CD14-positive monocyte (primary cell): ENCODE measurements around the gene PAEP. TPM values are rescaled to one million over a fixed set of nuclear protein-coding genes. Genes with fewer than 3 reads are reported as not detected.

Experiments
- DNase-seq, 3 donors: peaks; one replicate each; pipeline ENCODE4 v3.0.0-alpha.2; 2011 to 2022
- H2AFZ ChIP-seq: 2 replicates; pipeline ENCODE4 v1.6.0; 2012; ENCODE audit warnings: mild to moderate bottlenecking, low read depth, low read length, inconsistent platforms; ENCODE audit not compliant: insufficient read depth, poor library complexity, severe bottlenecking
- H3K27ac ChIP-seq, 2 donors: 1 replicate in 1 of 2; 2 replicates in 1 of 2; pipeline ENCODE4 v1.5.1; 2012 to 2013; ENCODE audit warnings: low read length in 2 of 2, control low read depth in 1 of 2, inconsistent platforms in 1 of 2, low read depth in 1 of 2, mild to moderate bottlenecking in 1 of 2
- H3K27me3 ChIP-seq, 2 donors: one replicate each; pipeline versions ENCODE4 v1.6.0 to v1.6.1; 2011 to 2013; ENCODE audit warnings: low read length in 2 of 2; ENCODE audit not compliant: control insufficient read depth in 2 of 2, insufficient read depth in 2 of 2
- H3K36me3 ChIP-seq, 2 donors: replicated peaks in 1 of 2; 1 replicate in 1 of 2; 2 replicates in 1 of 2; pipeline versions ENCODE4 v1.5.1 to v1.6.1; 2012 to 2013; ENCODE audit warnings: low read length in 2 of 2, control low read depth in 1 of 2, inconsistent platforms in 1 of 2, mild to moderate bottlenecking in 1 of 2; ENCODE audit not compliant: insufficient read depth in 2 of 2, control insufficient read depth in 1 of 2
- H3K4me1 ChIP-seq, 2 donors: 1 replicate in 1 of 2; 2 replicates in 1 of 2; pipeline versions ENCODE4 v1.5.1 to v1.6.1; 2012 to 2013; ENCODE audit warnings: low read length in 2 of 2, control low read depth in 1 of 2, inconsistent platforms in 1 of 2, mild to moderate bottlenecking in 1 of 2, moderate library complexity in 1 of 2; ENCODE audit not compliant: insufficient read depth in 2 of 2, control insufficient read depth in 1 of 2
- H3K4me2 ChIP-seq: replicated peaks from 2 replicates; pipeline ENCODE3; 2012; ENCODE audit warnings: low read length, moderate library complexity, mild to moderate bottlenecking; ENCODE audit not compliant: poor library complexity, severe bottlenecking; ENCODE audit errors: extremely low read depth
- H3K4me3 ChIP-seq, 3 experiments: fragments of 200-600 bp in 1 of 3; sonication (generic) in 1 of 3; replicated peaks in 1 of 3; 1 replicate in 2 of 3; 2 replicates in 1 of 3; pipeline ENCODE4 v1.5.1; 2011 to 2013; ENCODE audit warnings: low read length in 3 of 3, mild to moderate bottlenecking in 3 of 3, control low read depth in 2 of 3, low read depth in 2 of 3, inconsistent platforms in 1 of 3, moderate library complexity in 1 of 3
- H3K79me2 ChIP-seq: 2 replicates; pipeline ENCODE4 v1.6.0; 2012; ENCODE audit warnings: mild to moderate bottlenecking, control low read depth, inconsistent platforms, low read length, moderate library complexity; ENCODE audit not compliant: insufficient read depth
- H3K9ac ChIP-seq: 2 replicates; pipeline ENCODE4 v1.6.0; 2017; ENCODE audit warnings: low read length, mild to moderate bottlenecking; ENCODE audit not compliant: insufficient read depth, poor library complexity, severe bottlenecking
- H3K9me3 ChIP-seq, 2 donors: replicated peaks in 1 of 2; 1 replicate in 1 of 2; 2 replicates in 1 of 2; pipeline versions ENCODE4 v1.5.1 to v1.6.1; 2012 to 2013; ENCODE audit warnings: low read length in 2 of 2, control low read depth in 1 of 2; ENCODE audit not compliant: control insufficient read depth in 1 of 2, insufficient read depth in 1 of 2
- H4K20me1 ChIP-seq: 2 replicates; pipeline ENCODE4 v1.6.0; 2012; ENCODE audit warnings: mild to moderate bottlenecking, low read length, control low read depth, moderate library complexity; ENCODE audit not compliant: insufficient read depth
- H3K27ac Mint-ChIP-seq, 7 donors: one replicate each; pipeline ENCODE4 v1.8.0; 2020; ENCODE audit warnings: mild to moderate bottlenecking in 7 of 7, mixed read lengths in 7 of 7, moderate library complexity in 6 of 7, inconsistent platforms in 2 of 7
- H3K27me3 Mint-ChIP-seq, 3 donors: one replicate each; pipeline ENCODE4 v1.8.0; 2021 to 2022; ENCODE audit warnings: low read depth in 3 of 3, mild to moderate bottlenecking in 3 of 3, mixed read lengths in 3 of 3, moderate library complexity in 3 of 3, inconsistent platforms in 1 of 3
- H3K36me3 Mint-ChIP-seq, 2 donors: one replicate each; pipeline ENCODE4 v1.8.0; 2020; ENCODE audit warnings: mixed read lengths in 2 of 2, inconsistent platforms in 1 of 2, mild to moderate bottlenecking in 1 of 2
- H3K4me1 Mint-ChIP-seq: one replicate; pipeline ENCODE4 v1.8.0; 2020; ENCODE audit warnings: mild to moderate bottlenecking, mixed read lengths
- H3K4me3 Mint-ChIP-seq, 2 donors: one replicate each; pipeline ENCODE4 v1.8.0; 2020; ENCODE audit warnings: mild to moderate bottlenecking in 2 of 2, mixed read lengths in 2 of 2, moderate library complexity in 1 of 2
- H3K9me3 Mint-ChIP-seq, 7 donors: one replicate each; pipeline ENCODE4 v1.8.0; 2020 to 2022; ENCODE audit warnings: mixed read lengths in 7 of 7, mild to moderate bottlenecking in 6 of 7, moderate library complexity in 6 of 7, inconsistent platforms in 2 of 7
- CTCF ChIP-seq: fragments of 200-600 bp; IDR thresholded peaks from one replicate; pipeline ENCODE4 v1.8.0; 2022; ENCODE audit warnings: antibody characterized with exemption, mild to moderate bottlenecking
- WGBS: methylation state at CpG from one replicate; pipeline ENCODE4 v1.1.5; 2013; ENCODE audit warnings: missing lambda C conversion rate; ENCODE audit not compliant: insufficient coverage; 5-methylcytosine and 5-hydroxymethylcytosine counted together
- intact Hi-C, 2 donors: fragments of 100-400 bp; cut with micrococcal nuclease; formaldehyde crosslinking; loops; one replicate each; pipeline versions ENCODE4 v1.15.0 to v1.15.1; 2023
- polyA plus RNA-seq, 3 donors: library from polyadenylated mRNA; depleted of rRNA in 1 of 3; unstranded in 2 of 3; stranded (reverse) in 1 of 3; fragments of 300-500 nt in 2 of 3; fragments of >200 nt in 1 of 3; fragmentation: Illumina TruSeq in 2 of 3; gene quantifications; 1 replicate in 2 of 3; 2 replicates in 1 of 3; pipeline ENCODE4 v1.2.3, GENCODE V29; 2012 to 2021

The PAEP gene
- polyA plus RNA-seq, 3 donors: not detected

GRCh38 chr9:135568026-135568425 lies 6.5 kb downstream of the PAEP start:
- Histone ChIP-seq H2AFZ (no peak overlapping the region), H3K4me1 (no peaks in the 10 kb centered on the region), H3K9ac (no peak overlapping the region), H3K36me3 (no peaks in the 10 kb centered on the region), H3K9me3 (no peaks in the 10 kb centered on the region), H3K27me3 (no peaks in the 10 kb centered on the region), H3K27ac (no peak overlapping the region), H4K20me1 (no peaks in the 10 kb centered on the region), H3K79me2 (no peaks in the 10 kb centered on the region), H3K4me3 (no peak overlapping the region), H3K4me2 (no peak overlapping the region)
- no peaks in the 10 kb centered on the region for H3K36me3 Mint-ChIP-seq
- intact Hi-C loops: no loop called here
- whole genome bisulfite sequencing: 80% methylated on average over 1 of the region's 6 CpGs
- no peak overlapping the region for H3K27ac Mint-ChIP-seq
- no peaks in the 10 kb centered on the region for H3K4me1 Mint-ChIP-seq
- H3K27me3 Mint-ChIP-seq: peaks cover 0 to 8% (median 6%) of the 10 kb centered on the region in 3 donors
- no peak for DNase-seq
- peaks cover 0 to 5% (median 3%) of the 10 kb centered on the region in 7 donors for H3K9me3 Mint-ChIP-seq
- TF ChIP-seq CTCF: no peak
- no peak overlapping the region for H3K4me3 Mint-ChIP-seq

GRCh38 chr9:135570456-135570855 lies 8.9 kb downstream of the PAEP start:
- H3K4me3 Mint-ChIP-seq: no peak overlapping the region

More at GRCh38 chr9:135570456-135570855, 8.9 kb downstream of the PAEP start:
- TF ChIP-seq CTCF: no peak
- Histone ChIP-seq H3K36me3 (no peaks in the 10 kb centered on the region), H3K79me2 (no peaks in the 10 kb centered on the region), H3K4me1 (no peaks in the 10 kb centered on the region), H3K9me3 (no peaks in the 10 kb centered on the region), H3K27ac (no peak overlapping the region), H3K9ac (no peak overlapping the region), H4K20me1 (no peaks in the 10 kb centered on the region), H3K4me2 (no peak overlapping the region), H3K27me3 (no peaks in the 10 kb centered on the region), H3K4me3 (no peak overlapping the region), H2AFZ (no peak overlapping the region)
- Mint-ChIP-seq H3K36me3 (no peaks in the 10 kb centered on the region), H3K4me1 (no peaks in the 10 kb centered on the region), H3K27me3 (peaks cover 2 to 6% (median 5%) of the 10 kb centered on the region in 3 donors), H3K27ac (no peak overlapping the region), H3K9me3 (peaks cover 0 to 5% (median 3%) of the 10 kb centered on the region in 7 donors)
- no peak for DNase-seq
- 88% methylated on average over 1 of the region's 3 CpGs for WGBS
- intact Hi-C loops: no loop called here
